Sigmoid colon (tissue), 7 donors: Measurements from ENCODE around the gene ACOXL. TPM values are rescaled to one million over a fixed set of nuclear protein-coding genes. Genes with fewer than 3 reads are reported as not detected.

Source experiments
- DNase-seq: peaks from one replicate; pipeline ENCODE4 v3.0.0-alpha.2; 2019
- H3K27ac ChIP-seq, 4 donors: fragments of 200-600 bp; sonication (generic); one replicate each; pipeline ENCODE4 v1.5.1; 2016 to 2019; ENCODE audit warnings: mild to moderate bottlenecking in 1 of 4
- H3K27me3 ChIP-seq, 3 donors: fragments of 200-600 bp; sonication (generic); one replicate each; pipeline ENCODE4 v1.5.1; 2019; ENCODE audit warnings: mild to moderate bottlenecking in 1 of 3
- H3K36me3 ChIP-seq, 4 donors: fragments of 200-600 bp; sonication (generic); one replicate each; pipeline ENCODE4 v1.5.1; 2016 to 2019
- H3K4me1 ChIP-seq, 4 donors: fragments of 200-600 bp; sonication (generic); one replicate each; pipeline ENCODE4 v1.5.1; 2017 to 2019
- H3K4me3 ChIP-seq, 4 donors: fragments of 200-600 bp; sonication (generic); one replicate each; pipeline ENCODE4 v1.5.1; 2017 to 2019; ENCODE audit warnings: mild to moderate bottlenecking in 2 of 4, moderate library complexity in 1 of 4
- H3K9me3 ChIP-seq, 4 donors: fragments of 200-600 bp in 3 of 4; sonication (generic) in 3 of 4; one replicate each; pipeline versions ENCODE4 v1.5.1 to v1.6.1; 2013 to 2019
- EP300 ChIP-seq, 4 donors: sonication (generic); formaldehyde crosslinking; IDR thresholded peaks; one replicate each; pipeline ENCODE4 v1.6.1; 2017; ENCODE audit warnings: antibody characterized with exemption in 4 of 4
- POLR2A ChIP-seq, 2 donors: fragments of 450-650 bp; IDR thresholded peaks; one replicate each; pipeline ENCODE4 v1.6.1; 2016; ENCODE audit warnings: antibody characterized with exemption in 2 of 2, mild to moderate bottlenecking in 2 of 2, moderate library complexity in 2 of 2
- POLR2AphosphoS5 ChIP-seq, 4 donors: sonication (generic); formaldehyde crosslinking; IDR thresholded peaks; one replicate each; pipeline ENCODE4 v1.6.1; 2017; ENCODE audit warnings: antibody characterized with exemption in 4 of 4
- WGBS, 2 donors: extraction: QIAGEN DNeasy Blood & Tissue Kit; methylation state at CpG; one replicate each; pipeline ENCODE4 v1.1.7; 2013; 5-methylcytosine and 5-hydroxymethylcytosine counted together
- intact Hi-C: fragments of 100-400 bp; cut with DNase I; formaldehyde crosslinking; loops from one replicate; pipeline ENCODE4 v1.15.1; 2023
- polyA plus RNA-seq, 3 donors: library from polyadenylated mRNA; stranded (reverse); fragments of 200-250 nt; gene quantifications; one replicate each; pipeline ENCODE4 v1.2.3, GENCODE V29; 2013
- total RNA-seq, 4 donors: library from RNA; depleted of rRNA; stranded (reverse); fragments of >200 nt; gene quantifications; one replicate each; pipeline ENCODE4 v1.1.0, GENCODE V29; 2016
- TF ChIP-seq, protein P1 (sequence below), 4 experiments: fragments of 450-650 bp in 3 of 4; fragments of 200-600 bp in 1 of 4; IDR thresholded peaks; one replicate each; pipeline ENCODE4 v1.5.1; 2016 to 2019; ENCODE audit warnings: antibody characterized with exemption in 4 of 4, mild to moderate bottlenecking in 3 of 4, moderate library complexity in 2 of 4
- donor health status: healthy with polysubstance abuse.
- donor health status: Bipolar disorder and iron deficiency.
- donor health status: healthy.

ACOXL gene
- total and polyA plus RNA-seq, 7 donors: 0.45 TPM; not detected in 6

DNA sequence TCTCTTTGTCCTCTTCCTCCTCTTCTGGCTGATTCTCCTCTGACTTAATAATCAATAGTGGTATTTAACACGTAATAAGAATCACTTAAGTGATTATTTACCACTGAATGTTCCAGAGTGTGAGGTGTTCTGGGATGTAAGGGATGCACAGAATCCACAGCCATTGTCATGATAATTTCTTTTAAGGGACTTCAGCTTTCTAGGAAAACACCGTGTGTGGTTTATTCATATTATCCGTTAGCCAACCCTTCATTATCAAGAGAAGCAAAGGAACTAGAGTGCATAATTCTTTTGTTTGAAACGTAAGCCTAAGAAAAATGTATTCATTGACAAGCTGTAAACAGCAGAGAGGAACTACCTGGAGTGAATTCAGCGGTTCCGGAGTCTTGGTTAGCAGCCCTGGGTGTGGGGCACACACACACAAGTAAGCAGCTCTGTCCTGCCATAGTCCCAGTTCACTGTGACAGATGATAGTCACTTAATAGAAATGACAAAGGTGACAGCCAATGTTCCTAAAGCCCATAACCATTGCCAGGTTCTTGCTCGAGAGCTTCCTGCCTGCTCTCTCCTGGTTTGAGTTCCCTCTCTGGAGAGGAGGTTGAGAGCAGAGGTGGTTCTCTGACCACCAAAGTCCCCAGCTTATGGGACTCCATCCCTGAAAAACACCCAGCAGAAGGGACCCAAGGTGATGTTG, 101.9 kb downstream of the ACOXL start:
- Histone ChIP-seq H3K27me3 (no peaks in the 10 kb centered on the region), H3K4me1 (no peaks in the 10 kb centered on the region), H3K4me3 (no peak overlapping the region), H3K36me3 (no peaks in the 10 kb centered on the region), H3K9me3 (no peaks in the 10 kb centered on the region), H3K27ac (no peak overlapping the region)
- 73 to 84% methylated on average over 7 of the region's 7 CpGs for WGBS, 2 donors
- DNase-seq: no peak
- TF ChIP-seq, protein P1, sequence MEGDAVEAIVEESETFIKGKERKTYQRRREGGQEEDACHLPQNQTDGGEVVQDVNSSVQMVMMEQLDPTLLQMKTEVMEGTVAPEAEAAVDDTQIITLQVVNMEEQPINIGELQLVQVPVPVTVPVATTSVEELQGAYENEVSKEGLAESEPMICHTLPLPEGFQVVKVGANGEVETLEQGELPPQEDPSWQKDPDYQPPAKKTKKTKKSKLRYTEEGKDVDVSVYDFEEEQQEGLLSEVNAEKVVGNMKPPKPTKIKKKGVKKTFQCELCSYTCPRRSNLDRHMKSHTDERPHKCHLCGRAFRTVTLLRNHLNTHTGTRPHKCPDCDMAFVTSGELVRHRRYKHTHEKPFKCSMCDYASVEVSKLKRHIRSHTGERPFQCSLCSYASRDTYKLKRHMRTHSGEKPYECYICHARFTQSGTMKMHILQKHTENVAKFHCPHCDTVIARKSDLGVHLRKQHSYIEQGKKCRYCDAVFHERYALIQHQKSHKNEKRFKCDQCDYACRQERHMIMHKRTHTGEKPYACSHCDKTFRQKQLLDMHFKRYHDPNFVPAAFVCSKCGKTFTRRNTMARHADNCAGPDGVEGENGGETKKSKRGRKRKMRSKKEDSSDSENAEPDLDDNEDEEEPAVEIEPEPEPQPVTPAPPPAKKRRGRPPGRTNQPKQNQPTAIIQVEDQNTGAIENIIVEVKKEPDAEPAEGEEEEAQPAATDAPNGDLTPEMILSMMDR (IDR thresholded peaks at IDR 0.05): no peak
- TF ChIP-seq POLR2AphosphoS5 (IDR thresholded peaks at IDR 0.05) (no peak), POLR2A (IDR thresholded peaks at IDR 0.05) (no peak), EP300 (IDR thresholded peaks at IDR 0.05) (no peak)
- intact Hi-C loops: no loop called here

DNA sequence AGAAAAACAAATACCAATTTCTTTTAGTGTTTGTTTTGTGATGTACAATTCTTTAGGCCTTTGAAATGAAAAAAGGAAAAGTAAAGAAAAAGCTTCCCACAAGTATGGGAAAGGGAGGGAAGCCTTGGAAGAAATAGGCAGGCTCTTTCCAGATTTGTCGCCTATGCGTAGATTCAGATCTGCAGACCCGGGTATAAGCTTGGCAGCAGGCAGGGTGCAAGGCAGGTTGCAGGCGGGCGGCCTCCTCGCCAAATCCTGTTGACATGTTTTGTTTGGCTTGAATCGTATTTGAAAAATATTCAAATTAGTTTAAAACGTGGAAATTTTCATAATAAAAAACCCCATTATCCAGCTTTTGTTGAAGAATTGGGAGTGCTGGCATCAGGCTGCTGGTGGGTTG, 104.3 kb downstream of the ACOXL start:
- intact Hi-C loops: no loop called here
- no peak for TF ChIP-seq POLR2A (IDR thresholded peaks at IDR 0.05)
- no peak for TF ChIP-seq POLR2AphosphoS5 (IDR thresholded peaks at IDR 0.05)
- TF ChIP-seq, protein P1 (IDR thresholded peaks at IDR 0.05): no peak
- TF ChIP-seq EP300 (IDR thresholded peaks at IDR 0.05): no peak
- Histone ChIP-seq H3K9me3 (no peaks in the 10 kb centered on the region), H3K27me3 (no peaks in the 10 kb centered on the region), H3K4me1 (no peaks in the 10 kb centered on the region), H3K36me3 (no peaks in the 10 kb centered on the region), H3K4me3 (no peak overlapping the region), H3K27ac (no peak overlapping the region)
- 95 to 96% methylated on average over 8 of the region's 8 CpGs for WGBS, 2 donors
- no peak for DNase-seq

DNA sequence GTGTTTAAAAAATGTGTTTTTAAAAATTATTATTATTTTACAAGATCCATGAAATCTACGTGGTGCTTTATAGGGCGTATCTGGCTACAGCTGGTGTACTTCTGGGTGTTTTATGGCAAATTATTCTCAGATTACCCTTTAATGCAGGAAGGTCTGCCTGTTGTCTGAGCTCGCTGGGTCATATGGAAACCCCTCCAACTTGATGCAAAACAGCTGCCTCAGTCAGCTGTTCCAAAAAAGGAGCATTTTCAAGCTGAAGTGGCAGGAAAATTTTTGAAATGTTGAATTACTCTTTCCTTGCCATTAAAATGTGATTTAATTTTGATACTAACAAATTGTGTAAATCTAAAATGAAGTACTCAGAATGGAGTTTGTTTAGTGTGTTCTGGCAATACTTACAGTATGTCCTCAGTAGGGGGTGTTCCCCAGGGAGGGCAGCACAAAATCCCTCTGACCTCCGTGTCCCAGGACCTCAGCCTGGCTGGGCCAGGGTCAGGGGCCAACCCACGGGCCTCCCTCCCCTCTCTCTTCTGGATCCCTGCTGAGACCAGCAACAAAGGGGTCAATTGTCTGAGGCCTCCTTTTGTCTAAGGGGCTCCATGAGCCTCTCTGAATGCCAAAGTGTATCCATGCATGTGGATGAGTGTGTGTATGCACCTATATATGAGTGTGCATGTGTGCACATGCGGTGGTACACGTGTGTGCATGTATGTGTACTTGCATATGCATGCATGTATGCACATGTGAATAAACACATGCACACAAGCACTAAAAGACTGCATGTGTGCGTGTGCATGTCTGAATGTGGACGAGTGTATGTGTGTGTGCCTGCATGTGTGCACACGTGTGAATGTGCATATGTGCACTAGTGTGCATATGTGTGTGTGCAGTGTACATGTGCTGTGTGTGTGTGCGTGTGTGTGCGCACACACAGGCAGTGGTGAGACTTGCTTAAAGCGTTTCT, 105.4 kb downstream of the ACOXL start:
- no peak overlapping the region for H3K27ac ChIP-seq
- WGBS, 2 donors: 82 to 87% methylated on average over 13 of the region's 13 CpGs
- no peaks in the 10 kb centered on the region for H3K4me1 ChIP-seq
- H3K36me3 ChIP-seq: no peaks in the 10 kb centered on the region
- intact Hi-C loops: no loop called here
- DNase-seq: no peak
- H3K4me3 ChIP-seq: no peak overlapping the region
- TF ChIP-seq, protein P1 (IDR thresholded peaks at IDR 0.05): no peak
- no peak for TF ChIP-seq POLR2AphosphoS5 (IDR thresholded peaks at IDR 0.05)
- no peak for TF ChIP-seq POLR2A (IDR thresholded peaks at IDR 0.05)
- no peak for TF ChIP-seq EP300 (IDR thresholded peaks at IDR 0.05)
- H3K9me3 ChIP-seq: no peaks in the 10 kb centered on the region
- H3K27me3 ChIP-seq: no peaks in the 10 kb centered on the region

DNA sequence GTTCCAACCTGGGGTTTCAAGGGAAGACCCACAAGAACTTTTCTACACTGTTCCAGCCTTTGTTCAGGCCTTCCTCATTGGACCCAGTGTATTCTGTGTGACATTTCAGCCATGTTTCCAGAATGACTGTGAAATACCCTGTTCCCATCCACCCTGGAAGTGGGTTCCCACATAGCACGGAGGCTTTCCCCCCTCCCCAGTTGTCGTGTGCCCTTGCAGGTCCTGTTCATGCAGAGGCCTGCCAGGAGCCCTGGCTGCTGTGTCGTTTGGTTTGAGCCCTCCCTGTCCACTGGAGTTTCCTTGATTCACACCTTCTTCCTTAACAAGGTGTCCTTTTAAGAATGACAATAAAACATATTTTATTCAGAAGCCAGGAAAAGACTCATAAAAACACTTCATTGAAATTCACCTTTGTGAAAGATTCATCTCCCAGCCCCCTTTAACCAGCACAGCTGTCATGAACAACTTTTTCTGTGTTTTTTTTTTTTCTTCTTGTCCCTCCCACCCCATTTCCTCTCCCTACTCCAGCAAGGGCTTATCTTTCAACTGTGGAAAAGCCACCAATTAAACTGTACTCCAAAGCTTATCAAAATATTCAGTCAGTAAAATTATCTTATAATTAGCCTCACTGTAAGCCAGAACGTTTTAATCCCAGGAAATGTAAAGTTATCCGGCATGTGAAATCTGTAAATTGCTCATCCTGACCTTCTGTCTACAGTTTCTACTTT, 106.4 kb downstream of the ACOXL start:
- Histone ChIP-seq H3K9me3 (no peaks in the 10 kb centered on the region), H3K27me3 (no peaks in the 10 kb centered on the region), H3K4me1 (no peaks in the 10 kb centered on the region), H3K27ac (no peak overlapping the region), H3K36me3 (no peaks in the 10 kb centered on the region), H3K4me3 (no peak overlapping the region)
- WGBS, 2 donors: 39 to 49% methylated on average over 5 of the region's 5 CpGs
- DNase-seq: no peak
- TF ChIP-seq EP300 (IDR thresholded peaks at IDR 0.05) (no peak), POLR2AphosphoS5 (IDR thresholded peaks at IDR 0.05) (no peak), POLR2A (IDR thresholded peaks at IDR 0.05) (no peak)
- TF ChIP-seq, protein P1 (IDR thresholded peaks at IDR 0.05): no peak
- intact Hi-C loops: no loop called here
